GM18873 (cell line): ENCODE data around the gene CES3.

Experiments
- ATAC-seq: cut with Tn5 transposase; IDR thresholded peaks from one replicate; pipeline ENCODE4 v1.9.1; 2021; ENCODE audit warnings: mild to moderate bottlenecking, moderate library complexity, moderate number of reproducible peaks; ENCODE audit not compliant: unreplicated experiment, low FRiP score

CES3 gene

DNA sequence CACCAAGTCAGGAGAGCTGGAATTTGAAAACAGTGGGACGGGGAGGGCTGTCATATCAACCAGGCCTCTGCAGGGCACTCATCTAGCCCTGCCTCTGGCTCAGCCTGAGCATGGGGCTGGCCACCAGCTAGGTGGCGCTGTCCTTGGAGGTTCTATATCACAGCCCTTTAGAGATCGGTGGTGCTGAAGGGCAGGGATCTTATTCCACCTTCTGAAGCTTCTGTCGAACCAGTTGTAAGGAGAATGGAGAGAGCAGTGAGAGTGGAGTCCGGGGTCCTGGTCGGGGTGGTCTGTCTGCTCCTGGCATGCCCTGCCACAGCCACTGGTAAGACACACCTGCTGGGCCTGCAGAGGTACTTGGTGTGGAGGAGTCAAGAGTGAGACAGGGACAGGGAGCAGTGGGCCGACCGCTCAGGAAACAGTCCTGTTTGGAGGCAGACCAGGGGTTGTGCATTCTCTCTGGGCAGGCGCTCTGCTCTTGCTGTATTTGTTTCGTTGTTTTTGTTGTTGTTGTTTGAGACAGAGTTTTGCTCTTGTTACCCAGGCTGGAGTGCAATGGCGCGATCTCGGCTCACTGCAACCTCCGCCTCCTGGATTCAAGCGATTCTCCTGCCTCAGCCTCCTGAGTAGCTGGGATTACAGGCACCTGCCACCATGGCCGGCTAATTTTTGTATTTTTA, at the start of gene CES3:
TSS of gene CES3 (plus strand) at position 202 of the 680 bp plus-strand sequence. CDS start at position 244, 42 bp downstream.
- ATAC-seq = no peak

GRCh38 chr16:66911801-66912200, 49.3 kb upstream of the CES3 start:
- ATAC-seq = no peak

DNA sequence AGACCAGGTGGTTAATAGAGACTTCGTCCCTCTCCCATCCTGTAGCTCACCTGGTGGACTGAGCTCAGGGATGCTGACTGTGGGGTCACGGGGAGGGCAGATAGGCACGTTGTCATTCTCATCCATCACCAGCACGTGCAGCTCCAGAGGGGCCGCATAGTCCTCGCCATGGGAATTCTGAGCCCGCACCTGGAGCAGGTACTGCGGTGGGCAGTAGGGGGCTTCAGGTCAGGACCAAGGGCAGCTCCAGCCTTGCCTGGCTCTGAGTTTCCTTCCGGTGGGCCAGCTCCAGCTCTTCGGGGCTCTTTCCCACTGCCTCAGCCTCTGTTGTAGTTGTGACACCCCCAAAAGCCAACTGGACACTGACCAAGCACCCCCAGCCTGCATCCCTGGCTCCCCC, 48.0 kb upstream of the CES3 start:
- ATAC-seq = no peak

DNA sequence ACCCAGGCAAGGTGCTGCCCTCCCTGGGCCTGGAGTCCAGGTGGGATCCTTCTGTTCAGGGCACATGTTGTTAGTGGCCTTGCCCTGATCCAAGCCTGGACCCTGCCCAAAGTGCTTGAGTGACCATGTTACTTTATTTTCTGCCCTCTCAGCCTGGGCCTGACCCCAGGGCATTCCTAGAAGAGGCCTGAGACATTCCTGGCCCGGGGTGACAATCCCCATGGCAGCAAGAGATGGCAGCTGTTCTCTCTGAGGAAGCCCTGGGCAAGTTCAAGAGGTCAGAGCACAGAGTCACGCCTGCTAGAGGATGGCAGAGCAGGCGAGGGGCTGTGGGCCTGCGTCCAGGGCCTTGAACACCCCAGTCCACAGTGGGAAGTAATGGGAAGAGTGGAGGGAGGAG, 47.4 kb upstream of the CES3 start:
- no peak for ATAC-seq

GRCh38 chr16:66914541-66914940, 46.5 kb upstream of the CES3 start:
- no peak for ATAC-seq

DNA sequence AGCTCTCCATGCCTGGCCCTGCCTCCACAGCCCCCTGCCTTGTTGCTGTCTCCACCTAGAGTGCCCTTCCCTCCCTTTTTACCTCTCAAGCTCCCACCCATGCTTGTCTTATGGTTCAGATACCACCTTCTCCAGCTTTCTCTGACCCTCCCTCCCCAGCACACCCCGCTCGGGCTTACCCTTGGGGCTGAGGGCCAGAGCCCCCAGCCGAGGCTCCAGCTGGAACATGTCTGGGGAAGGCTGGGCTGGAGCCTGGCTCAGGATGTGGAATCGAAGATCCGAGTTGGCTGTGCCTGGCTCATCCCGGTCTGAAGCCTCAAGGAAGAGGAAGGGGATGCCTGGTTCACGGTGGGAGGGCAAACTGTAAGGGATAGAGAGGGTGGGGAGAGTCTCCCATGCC, 46.0 kb upstream of the CES3 start:
- no peak for ATAC-seq

DNA sequence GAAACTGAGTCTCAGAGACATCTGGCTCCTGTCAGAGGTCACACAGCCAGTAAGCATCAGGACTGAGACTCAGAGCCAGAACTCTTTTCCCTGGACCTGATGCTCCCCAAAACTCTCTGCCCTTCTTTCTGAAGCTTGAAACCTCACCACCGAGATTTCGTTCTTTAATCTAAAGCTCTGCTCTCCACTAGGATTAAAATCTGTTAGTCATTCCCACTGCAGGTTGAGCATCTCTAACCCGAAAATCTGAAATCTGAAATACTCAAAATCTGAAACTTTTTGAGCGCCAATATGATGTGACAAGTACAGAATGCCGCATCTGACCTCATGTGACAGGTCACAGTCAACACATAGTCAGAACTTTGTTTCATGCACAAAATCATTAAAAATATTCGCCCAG, 44.5 kb upstream of the CES3 start:
- no peak for ATAC-seq

DNA sequence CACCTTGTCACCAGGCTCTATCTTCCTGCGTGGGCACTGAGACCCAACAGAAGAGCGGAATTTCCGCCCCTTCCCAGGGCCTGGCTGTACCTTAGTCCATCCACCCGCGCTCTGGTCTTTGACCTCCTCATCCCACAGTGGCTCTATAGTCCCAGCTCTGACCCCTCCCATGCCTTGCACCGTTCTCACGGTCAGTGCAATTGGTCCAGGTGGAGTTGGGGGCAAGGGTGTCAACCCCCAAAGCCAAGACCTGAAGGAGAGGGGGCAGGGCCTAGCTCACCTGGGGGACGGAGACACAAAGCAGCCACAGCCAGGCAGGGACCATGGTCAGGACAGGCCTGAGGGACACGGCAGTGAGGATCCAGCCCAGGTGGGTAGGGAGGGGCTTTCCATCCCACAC, 43.3 kb upstream of the CES3 start:
- ATAC-seq = no peak

GRCh38 chr16:66918355-66918754, 42.7 kb upstream of the CES3 start:
- no peak for ATAC-seq

- ATAC-seq = no peak
Observed at GRCh38 chr16:66918803-66919568, 42.1 kb upstream of the CES3 start, which contains the start of gene CDH16. TSS of gene CDH16 (minus strand) at chr16:66918885. CDS start at chr16:66918065, 820 bp downstream.

DNA sequence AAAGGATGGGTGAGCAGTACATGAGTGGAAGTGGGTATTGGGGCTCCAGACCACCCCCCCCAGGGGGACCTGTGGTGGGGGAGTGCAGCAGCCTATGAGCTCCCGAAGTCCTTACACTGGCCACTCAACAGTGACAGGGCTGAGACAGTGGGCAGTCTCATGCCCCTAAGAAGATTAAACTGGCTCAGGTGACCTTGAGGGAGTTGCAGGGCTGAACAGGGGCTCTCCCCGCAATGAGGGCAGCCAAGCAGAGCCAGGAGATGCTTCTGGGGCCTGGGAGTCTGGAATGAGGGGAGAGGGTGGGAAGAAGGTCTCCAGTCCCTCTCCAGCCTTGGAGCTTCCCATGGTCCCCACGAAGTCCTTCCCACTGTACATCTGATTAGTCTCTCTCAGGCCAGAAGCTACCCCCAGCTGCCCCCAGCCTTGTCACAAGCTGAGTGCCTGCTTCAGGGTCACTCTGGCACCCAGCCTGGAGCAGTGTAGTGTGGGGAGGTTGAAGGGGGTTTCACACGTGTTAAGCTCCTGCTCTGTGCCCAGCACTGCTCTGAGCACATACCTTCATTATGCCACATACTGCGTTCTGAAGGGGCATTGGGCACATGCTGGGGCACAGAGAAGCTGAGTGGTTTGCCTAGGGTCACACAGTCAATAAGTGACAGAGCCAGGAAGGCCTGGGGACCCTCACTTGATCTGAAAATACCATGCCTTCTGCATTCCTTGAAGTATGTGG, 41.3 kb upstream of the CES3 start:
- ATAC-seq = no peak

DNA sequence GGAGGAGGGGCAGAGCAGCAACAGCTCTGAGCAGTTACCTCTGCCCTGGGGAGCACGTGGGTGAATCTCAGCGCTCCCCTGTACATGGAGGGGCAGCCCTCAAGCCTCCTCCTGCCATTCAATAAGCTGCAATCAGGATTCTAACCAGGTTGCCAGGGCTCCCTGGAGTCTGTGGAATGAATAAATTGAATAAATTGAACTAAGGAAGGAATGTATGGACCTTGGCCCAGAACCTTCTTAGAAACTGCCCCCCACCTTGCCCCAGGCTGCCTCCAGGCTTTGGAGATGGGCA, 40.8 kb upstream of the CES3 start:
- no peak for ATAC-seq

GRCh38 chr16:66920924-66921680, 40.0 kb upstream of the CES3 start:
- ATAC-seq = no peak

DNA sequence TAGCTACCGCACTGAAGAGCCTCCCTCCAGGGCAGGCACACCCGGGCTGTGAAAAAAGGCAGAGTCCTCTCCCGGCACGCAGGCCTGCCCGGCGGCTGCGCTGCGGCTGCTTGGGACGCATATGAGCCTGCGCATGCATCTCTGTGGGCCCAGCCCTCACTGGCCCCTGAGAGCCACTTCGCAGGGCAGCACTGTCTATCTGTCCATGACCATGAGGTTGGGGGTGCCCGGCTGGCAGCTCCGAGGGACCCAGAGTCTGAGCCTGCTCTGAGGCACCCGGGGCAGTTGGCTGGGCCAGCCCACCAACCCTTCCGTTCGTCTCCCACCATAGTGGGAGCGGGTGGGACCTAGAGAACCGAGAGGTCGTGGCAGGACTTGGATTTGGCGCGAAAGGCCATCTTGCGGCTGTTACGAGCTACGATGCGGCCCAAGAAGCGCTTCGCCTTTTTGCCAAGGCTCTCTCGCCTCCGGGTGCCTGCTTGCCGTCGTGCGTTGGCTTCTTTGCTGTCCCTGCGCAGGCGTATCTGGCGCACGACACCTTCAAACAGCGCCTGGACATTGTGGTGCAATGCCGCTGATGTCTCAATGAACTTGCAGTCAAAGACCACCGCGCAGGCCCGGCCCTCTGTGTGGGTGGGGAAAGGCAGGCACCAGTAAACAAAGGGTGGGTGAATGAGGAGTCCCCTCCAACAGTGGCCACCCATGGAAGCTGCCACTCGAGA, 39.2 kb upstream of the CES3 start:
- ATAC-seq = no peak

GRCh38 chr16:66923247-66923731, 37.8 kb upstream of the CES3 start:
- ATAC-seq = no peak

DNA sequence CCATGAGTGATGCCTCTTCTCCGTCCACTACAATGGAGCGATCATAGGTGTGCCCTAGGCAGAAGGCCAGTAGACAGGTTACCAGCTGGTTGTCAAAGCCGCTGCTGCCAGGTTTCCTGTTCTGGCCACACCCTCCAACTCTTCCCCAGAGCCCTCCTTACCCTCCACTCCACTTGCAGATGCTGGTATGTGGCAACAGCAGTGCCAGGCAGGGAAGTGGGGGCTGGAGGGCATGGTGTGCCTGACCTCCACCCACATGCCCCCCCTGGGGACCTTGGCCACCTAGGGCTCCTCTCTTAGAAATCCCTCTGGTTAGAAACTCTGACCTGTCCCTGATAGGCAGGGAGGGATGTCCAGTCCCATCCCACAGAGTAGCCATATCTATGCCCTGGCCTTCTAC, 37.2 kb upstream of the CES3 start:
- ATAC-seq = no peak

- no peak for ATAC-seq
Observed at GRCh38 chr16:66924527-66925321, 36.3 kb upstream of the CES3 start.

GRCh38 chr16:66925322-66925840, 35.7 kb upstream of the CES3 start, which contains the start of gene RRAD:
TSS of gene RRAD (minus strand) at chr16:66925535. CDS start at chr16:66925179, 356 bp downstream.
- no peak for ATAC-seq
